ENCODE results near the gene DUS3L. TPM values are rescaled to one million over a fixed set of nuclear protein-coding genes. Genes with fewer than 3 reads are reported as not detected.

The DUS3L gene
- total RNA-seq, 1 experiment from 2014 or later: 67.0 TPM

DNA sequence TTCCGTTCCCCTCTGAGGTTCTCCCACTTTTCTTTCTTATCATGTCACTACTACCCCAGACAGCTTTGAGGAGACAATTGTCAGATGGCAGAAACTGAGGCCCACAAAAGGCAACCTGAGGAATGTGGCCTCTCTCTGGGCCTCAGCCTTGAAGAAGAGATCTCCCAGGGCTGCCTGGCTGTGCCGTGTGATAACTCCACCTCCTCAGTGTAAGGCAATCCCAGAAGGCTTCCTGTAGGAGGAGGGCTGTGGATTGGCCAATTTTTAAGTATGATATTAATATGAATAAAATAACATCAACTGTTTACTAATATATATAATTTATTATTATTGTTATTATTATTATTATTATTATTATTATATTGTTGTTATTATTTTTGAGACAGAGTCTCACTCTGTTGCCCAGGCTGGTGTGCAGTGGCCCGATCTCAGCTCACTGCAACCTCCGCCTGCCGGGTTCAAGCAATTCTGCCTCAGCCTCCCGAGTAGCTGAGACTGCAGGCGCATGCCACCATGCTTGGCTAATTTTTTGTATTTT lies 4.5 kb upstream of the DUS3L start:
- H4K20me1 ChIP-seq (ENCODE audit: control insufficient read depth, insufficient read depth, insufficient read length): no peaks in the 10 kb centered on the region
- no peak overlapping the region for H2BK120ac ChIP-seq (ENCODE audit: low read depth, low read length, poor library complexity, severe bottlenecking)
- H3K27ac ChIP-seq (ENCODE audit: insufficient read length, low read depth, low read length): no peak overlapping the region
- no peak overlapping the region for H3K4me2 ChIP-seq (ENCODE audit: insufficient read depth, insufficient read length, low read length)
- H3K9ac ChIP-seq (ENCODE audit: extremely low read depth, insufficient read length, low read length): no peak overlapping the region
- H2BK12ac ChIP-seq (ENCODE audit: insufficient read length, low read depth, low read length): no peak overlapping the region
- no peaks in the 10 kb centered on the region for H3K23me2 ChIP-seq (ENCODE audit: insufficient read length, low read depth, low read length, poor library complexity, severe bottlenecking)
- H3K4ac ChIP-seq (ENCODE audit: low read depth, low read length): no peak overlapping the region
- no CpG with 5 or more reads among the region's 7 CpGs for WGBS (ENCODE audit: extremely low coverage, insufficient read length, low lambda C conversion rate)
- 0 out of 4 replicates have a peak, but pooled peaks cover 0 to 3% of the 10 kb centered on the region in 2 experiments for H3K4me1 Mint-ChIP-seq
- no peak overlapping the region for H3T11ph ChIP-seq (ENCODE audit: low read length)
- H3K23ac ChIP-seq (ENCODE audit: insufficient read length, low read depth, low read length): no peak overlapping the region
- H4K8ac ChIP-seq (replicated peaks; ENCODE audit: insufficient read length, low read depth, low read length): no peak overlapping the region
- H3K14ac ChIP-seq (ENCODE audit: insufficient read depth, low read length): no peak overlapping the region
- H3K79me2 ChIP-seq (ENCODE audit: insufficient read depth, low read length): no peaks in the 10 kb centered on the region
- TF ChIP-seq, protein P1, sequence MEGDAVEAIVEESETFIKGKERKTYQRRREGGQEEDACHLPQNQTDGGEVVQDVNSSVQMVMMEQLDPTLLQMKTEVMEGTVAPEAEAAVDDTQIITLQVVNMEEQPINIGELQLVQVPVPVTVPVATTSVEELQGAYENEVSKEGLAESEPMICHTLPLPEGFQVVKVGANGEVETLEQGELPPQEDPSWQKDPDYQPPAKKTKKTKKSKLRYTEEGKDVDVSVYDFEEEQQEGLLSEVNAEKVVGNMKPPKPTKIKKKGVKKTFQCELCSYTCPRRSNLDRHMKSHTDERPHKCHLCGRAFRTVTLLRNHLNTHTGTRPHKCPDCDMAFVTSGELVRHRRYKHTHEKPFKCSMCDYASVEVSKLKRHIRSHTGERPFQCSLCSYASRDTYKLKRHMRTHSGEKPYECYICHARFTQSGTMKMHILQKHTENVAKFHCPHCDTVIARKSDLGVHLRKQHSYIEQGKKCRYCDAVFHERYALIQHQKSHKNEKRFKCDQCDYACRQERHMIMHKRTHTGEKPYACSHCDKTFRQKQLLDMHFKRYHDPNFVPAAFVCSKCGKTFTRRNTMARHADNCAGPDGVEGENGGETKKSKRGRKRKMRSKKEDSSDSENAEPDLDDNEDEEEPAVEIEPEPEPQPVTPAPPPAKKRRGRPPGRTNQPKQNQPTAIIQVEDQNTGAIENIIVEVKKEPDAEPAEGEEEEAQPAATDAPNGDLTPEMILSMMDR (conservative IDR thresholded peaks at IDR 0.05): no peak
- no peaks in the 10 kb centered on the region for H3K79me1 ChIP-seq (ENCODE audit: insufficient read depth, low read depth, low read length, poor library complexity, severe bottlenecking)
- H2BK15ac ChIP-seq (ENCODE audit: low read depth, low read length): no peak overlapping the region
- H4K91ac ChIP-seq (ENCODE audit: insufficient read length, low read depth, low read length): no peak overlapping the region
- DNase-seq: no peak
- no peak overlapping the region for H2BK20ac ChIP-seq (ENCODE audit: low read depth, low read length, poor library complexity, severe bottlenecking)
- H2BK5ac ChIP-seq (ENCODE audit: insufficient read length, low read length): no peak overlapping the region
- no peak overlapping the region for H4K5ac ChIP-seq (ENCODE audit: insufficient read length, low read depth, low read length)
- no peak overlapping the region for H3K4me3 Mint-ChIP-seq
- H3K9me3 Mint-ChIP-seq: no peaks in the 10 kb centered on the region; a peak in 1 of 5 replicates
- H3K9me3 ChIP-seq (ENCODE audit: control insufficient read depth, low read depth, low read length): no peaks in the 10 kb centered on the region
- peaks cover 11% of the 10 kb centered on the region for H3K27me3 Mint-ChIP-seq (ENCODE audit: low read depth)
- no peak overlapping the region for H3K18ac ChIP-seq (ENCODE audit: insufficient read length, low read depth, low read length)
- H2AFZ ChIP-seq (ENCODE audit: low read length): no peak overlapping the region
- H3K4me1 ChIP-seq (ENCODE audit: insufficient read depth, low read length): no peaks in the 10 kb centered on the region
- peaks cover under 1% of the 10 kb centered on the region in 3 experiments; a peak in 5 of 7 replicates for H3K36me3 Mint-ChIP-seq (ENCODE audit: insufficient read depth in 1 of 3, low read depth in 3 of 3)
- no peak overlapping the region for H2AK5ac ChIP-seq (ENCODE audit: insufficient read length, low read length)
- H3K56ac ChIP-seq (ENCODE audit: insufficient read length, low read depth, low read length): no peak overlapping the region
- H3K27ac Mint-ChIP-seq: no peak overlapping the region
- H3K27me3 ChIP-seq (ENCODE audit: insufficient read depth, low read length): no peaks in the 10 kb centered on the region
